A549 (cell line): Measurements from ENCODE around the gene MT1HL1.

Experiments used
- EHMT2 ChIP-seq: fragments of 200-600 bp; sonication (generic); IDR thresholded peaks from 2 replicates; pipeline ENCODE4 v1.6.1; 2016; ENCODE audit warnings: antibody characterized with exemption, low read depth, mild to moderate bottlenecking, moderate library complexity
- MAX ChIP-seq: IDR thresholded peaks from 2 replicates; pipeline ENCODE4 v1.6.1; 2012
- POLR2A ChIP-seq: IDR thresholded peaks from 2 replicates; pipeline ENCODE4 v1.6.1; 2012; ENCODE audit warnings: mild to moderate bottlenecking, low read length

GRCh38 chr1:236997361-236997760 lies 6.9 kb downstream of the MT1HL1 start:
- no peak for TF ChIP-seq EHMT2
- TF ChIP-seq POLR2A: no peak
- TF ChIP-seq MAX: no peak
